Lower leg skin (tissue), 3 donors: ENCODE measurements around the gene RNF11.
"Not testable (repeated sequence)": the region's sequence is repeated elsewhere in the genome, so short reads cannot be mapped to it uniquely, and the experiment has no call there.

Experiments
- CTCF ChIP-seq, 3 donors: fragments of 450-650 bp; IDR thresholded peaks; one replicate each; pipeline ENCODE4 v1.5.1; 2016; ENCODE audit warnings: antibody characterized with exemption in 3 of 3, mild to moderate bottlenecking in 3 of 3, moderate library complexity in 2 of 3
- POLR2A ChIP-seq, 2 donors: fragments of 450-650 bp; IDR thresholded peaks; one replicate each; pipeline ENCODE4 v1.6.1; 2016 to 2017; ENCODE audit warnings: antibody characterized with exemption in 2 of 2, mild to moderate bottlenecking in 1 of 2, moderate library complexity in 1 of 2

GRCh38 chr1:51221529-51221928 is 14.5 kb upstream of the RNF11 start:
- not testable (repeated sequence) for TF ChIP-seq POLR2A, CTCF (IDR thresholded peaks at IDR 0.05)
